Effector memory CD8-positive, alpha-beta T cell (primary cell): ENCODE data around the gene RABGAP1L.
A peak's percentile ranks its signal among the peaks of the same experiment; 100 is the strongest.

ENCODE experiments used
- ATAC-seq: fragments of 150-1000 bp; cut with Tn5 transposase; replicated peaks from 2 replicates; pipeline ENCODE4 v1.10.0; 2021; ENCODE audit warnings: mild to moderate bottlenecking, moderate library complexity
- DNase-seq, 3 experiments: peaks; one replicate each; pipeline ENCODE4 v3.0.0; 2021
- H3K27ac Mint-ChIP-seq, 2 donors: one replicate each; pipeline ENCODE4 v1.8.0; 2022; ENCODE audit warnings: mild to moderate bottlenecking in 2 of 2, mixed read lengths in 2 of 2, moderate library complexity in 2 of 2
- H3K27me3 Mint-ChIP-seq, 2 donors: one replicate each; pipeline ENCODE4 v1.8.0; 2022; ENCODE audit warnings: mixed read lengths in 2 of 2
- H3K36me3 Mint-ChIP-seq: one replicate; pipeline ENCODE4 v1.8.0; 2022; ENCODE audit warnings: mild to moderate bottlenecking, moderate library complexity, mixed read lengths; ENCODE audit not compliant: insufficient read depth
- H3K4me1 Mint-ChIP-seq, 2 donors: one replicate each; pipeline ENCODE4 v1.8.0; 2022; ENCODE audit warnings: low read depth in 2 of 2, mixed read lengths in 2 of 2
- H3K4me3 Mint-ChIP-seq, 2 donors: one replicate each; pipeline ENCODE4 v1.8.0; 2022; ENCODE audit warnings: mild to moderate bottlenecking in 2 of 2, mixed read lengths in 2 of 2, moderate library complexity in 2 of 2
- H3K9me3 Mint-ChIP-seq, 2 donors: one replicate each; pipeline ENCODE4 v1.8.0; 2022; ENCODE audit warnings: mixed read lengths in 2 of 2

The RABGAP1L gene

GRCh38 chr1:174191349-174191862 is 32.1 kb downstream of the RABGAP1L start:
- DNase-seq = no peak
- peak; percentile 80 for ATAC-seq
- peak overlapping the region; percentile 72 to 88 for H3K27ac Mint-ChIP-seq

GRCh38 chr1:174194461-174194860 is 35.1 kb downstream of the RABGAP1L start:
- H3K4me3 Mint-ChIP-seq = no peak overlapping the region
- DNase-seq (no peak), ATAC-seq (no peak)
- peak overlapping the region in 1 of 2 donors; percentile 7 for H3K27ac Mint-ChIP-seq
- peaks cover 44 to 49% of the 10 kb centered on the region in 2 donors for H3K4me1 Mint-ChIP-seq
- no peaks in the 10 kb centered on the region for H3K27me3 Mint-ChIP-seq
- peaks cover 8% of the 10 kb centered on the region for H3K36me3 Mint-ChIP-seq
- no peaks in the 10 kb centered on the region for H3K9me3 Mint-ChIP-seq

More at GRCh38 chr1:174191349-174191862, 32.1 kb downstream of the RABGAP1L start:
- Mint-ChIP-seq H3K36me3 (peaks cover 4% of the 10 kb centered on the region), H3K9me3 (no peaks in the 10 kb centered on the region), H3K4me3 (peak overlapping the region in 1 of 2 donors; percentile 58), H3K27me3 (no peaks in the 10 kb centered on the region), H3K4me1 (peaks cover 42 to 52% of the 10 kb centered on the region in 2 donors)

GRCh38 chr1:174197088-174197487 is 37.8 kb downstream of the RABGAP1L start:
- Mint-ChIP-seq H3K4me1 (peaks cover 26 to 33% of the 10 kb centered on the region in 2 donors), H3K4me3 (no peak overlapping the region), H3K27me3 (no peaks in the 10 kb centered on the region), H3K9me3 (no peaks in the 10 kb centered on the region), H3K36me3 (peaks cover 10% of the 10 kb centered on the region), H3K27ac (no peak overlapping the region)
- no peak for ATAC-seq
- DNase-seq = no peak

- no peak overlapping the region for H3K27ac Mint-ChIP-seq
- ATAC-seq = no peak
Measured at GRCh38 chr1:174197547-174197946, 38.2 kb downstream of the RABGAP1L start.

GRCh38 chr1:174198202-174198601 is 38.9 kb downstream of the RABGAP1L start:
- peaks cover 10% of the 10 kb centered on the region for H3K36me3 Mint-ChIP-seq
- peaks cover 24 to 33% of the 10 kb centered on the region in 2 donors for H3K4me1 Mint-ChIP-seq
- H3K9me3 Mint-ChIP-seq = no peaks in the 10 kb centered on the region
- peak overlapping the region; percentile 21 to 49 for H3K27ac Mint-ChIP-seq
- H3K4me3 Mint-ChIP-seq = no peak overlapping the region
- no peak for ATAC-seq
- no peak for DNase-seq
- H3K27me3 Mint-ChIP-seq = no peaks in the 10 kb centered on the region

More at GRCh38 chr1:174197547-174197946, 38.2 kb downstream of the RABGAP1L start:
- peaks cover 10% of the 10 kb centered on the region for H3K36me3 Mint-ChIP-seq
- peaks cover 22 to 30% of the 10 kb centered on the region in 2 donors for H3K4me1 Mint-ChIP-seq
- DNase-seq = no peak
- H3K9me3 Mint-ChIP-seq = no peaks in the 10 kb centered on the region
- no peak overlapping the region for H3K4me3 Mint-ChIP-seq
- H3K27me3 Mint-ChIP-seq = no peaks in the 10 kb centered on the region

- peak overlapping the region in 1 of 2 donors; percentile 61 for H3K27ac Mint-ChIP-seq
- no peaks in the 10 kb centered on the region for H3K27me3 Mint-ChIP-seq
- ATAC-seq (peak; percentile 44), DNase-seq (no peak)
- H3K4me3 Mint-ChIP-seq = no peak overlapping the region
- H3K9me3 Mint-ChIP-seq = no peaks in the 10 kb centered on the region
- peaks cover 14% of the 10 kb centered on the region for H3K36me3 Mint-ChIP-seq
- peaks cover 37 to 52% of the 10 kb centered on the region in 2 donors for H3K4me1 Mint-ChIP-seq
Measured at GRCh38 chr1:174200746-174201145, 41.4 kb downstream of the RABGAP1L start.

GRCh38 chr1:174204697-174205308 is 45.5 kb downstream of the RABGAP1L start:
- DNase-seq (peak in 1 of 3 experiments; percentile 28), ATAC-seq (peak; percentile 76)
- peaks cover 41 to 64% of the 10 kb centered on the region in 2 donors for H3K4me1 Mint-ChIP-seq
- H3K36me3 Mint-ChIP-seq = peaks cover 7% of the 10 kb centered on the region
- H3K4me3 Mint-ChIP-seq = peak overlapping the region; percentile 50 to 63
- H3K27ac Mint-ChIP-seq = peak overlapping the region; percentile 80 to 90
- H3K9me3 Mint-ChIP-seq = no peaks in the 10 kb centered on the region
- no peaks in the 10 kb centered on the region for H3K27me3 Mint-ChIP-seq

GRCh38 chr1:174206148-174206836 is 47.0 kb downstream of the RABGAP1L start:
- Mint-ChIP-seq H3K9me3 (no peaks in the 10 kb centered on the region), H3K4me1 (peaks cover 40 to 70% of the 10 kb centered on the region in 2 donors), H3K36me3 (peaks cover 6% of the 10 kb centered on the region), H3K27ac (peak overlapping the region; percentile 80 to 90), H3K27me3 (no peaks in the 10 kb centered on the region), H3K4me3 (peak overlapping the region; percentile 50 to 63)
- peak; percentile 57 for ATAC-seq
- DNase-seq = no peak

- no peak for ATAC-seq
- Mint-ChIP-seq H3K27ac (no peak overlapping the region), H3K4me3 (no peak overlapping the region), H3K4me1 (peaks cover 32 to 62% of the 10 kb centered on the region in 2 donors), H3K9me3 (no peaks in the 10 kb centered on the region), H3K27me3 (no peaks in the 10 kb centered on the region), H3K36me3 (peaks cover 4% of the 10 kb centered on the region)
- no peak for DNase-seq
Measured at GRCh38 chr1:174209347-174210187, 50.2 kb downstream of the RABGAP1L start.

GRCh38 chr1:174211486-174211885 is 52.2 kb downstream of the RABGAP1L start:
- ATAC-seq = no peak
- Mint-ChIP-seq H3K4me1 (peaks cover 13 to 49% of the 10 kb centered on the region in 2 donors), H3K27me3 (no peaks in the 10 kb centered on the region), H3K9me3 (no peaks in the 10 kb centered on the region), H3K27ac (peak overlapping the region in 1 of 2 donors; percentile 11), H3K4me3 (no peak overlapping the region), H3K36me3 (no peaks in the 10 kb centered on the region)
- no peak for DNase-seq

- no peak for DNase-seq
- H3K36me3 Mint-ChIP-seq = no peaks in the 10 kb centered on the region
Measured at GRCh38 chr1:174215766-174216165, 56.4 kb downstream of the RABGAP1L start.

GRCh38 chr1:174217248-174217647 is 57.9 kb downstream of the RABGAP1L start:
- DNase-seq = no peak
- ATAC-seq = no peak
- Mint-ChIP-seq H3K9me3 (no peaks in the 10 kb centered on the region), H3K27ac (no peak overlapping the region), H3K4me1 (peaks cover 0 to 11% of the 10 kb centered on the region in 2 donors), H3K36me3 (peaks cover 6% of the 10 kb centered on the region), H3K4me3 (no peak overlapping the region), H3K27me3 (no peaks in the 10 kb centered on the region)

More at GRCh38 chr1:174215766-174216165, 56.4 kb downstream of the RABGAP1L start:
- Mint-ChIP-seq H3K4me3 (no peak overlapping the region), H3K4me1 (peaks cover 3 to 22% of the 10 kb centered on the region in 2 donors), H3K27me3 (no peaks in the 10 kb centered on the region), H3K9me3 (no peaks in the 10 kb centered on the region), H3K27ac (no peak overlapping the region)
- no peak for ATAC-seq
